ENCODE data around the gene ZNF775.
A peak's percentile ranks its signal among the peaks of the same experiment; 100 is the strongest.

The ZNF775 gene

DNA sequence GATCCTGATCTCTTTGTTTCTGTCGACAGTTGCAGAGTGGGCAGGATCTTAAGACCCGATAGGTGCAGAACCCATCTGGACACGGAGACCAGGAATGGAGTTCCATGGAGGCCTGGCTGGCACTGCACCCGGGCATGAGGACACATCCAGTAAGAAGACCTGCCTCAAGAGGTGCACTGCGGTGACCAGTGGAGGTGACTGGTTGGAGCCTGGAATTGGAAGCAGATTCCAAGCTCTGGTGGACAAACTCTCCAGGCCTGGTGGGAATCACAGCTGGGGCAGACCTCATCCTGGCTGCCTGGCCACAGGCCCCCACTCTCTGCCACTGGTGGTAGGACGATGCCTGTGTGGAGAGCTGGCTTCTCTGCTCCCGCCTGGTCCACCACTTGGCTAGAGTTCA, 31.0 kb downstream of the ZNF775 start:
- DNase-seq (ENCODE audit: extremely low read depth in 1 of 2, low read depth in 1 of 2), result no peak

GRCh38 chr7:150410680-150411346, 31.7 kb downstream of the ZNF775 start:
- DNase-seq (ENCODE audit: extremely low read depth in 1 of 2, low read depth in 1 of 2), result no peak

GRCh38 chr7:150411606-150412005, 32.5 kb downstream of the ZNF775 start:
- DNase-seq (ENCODE audit: extremely low read depth in 1 of 2, low read depth in 1 of 2), result no peak

DNA sequence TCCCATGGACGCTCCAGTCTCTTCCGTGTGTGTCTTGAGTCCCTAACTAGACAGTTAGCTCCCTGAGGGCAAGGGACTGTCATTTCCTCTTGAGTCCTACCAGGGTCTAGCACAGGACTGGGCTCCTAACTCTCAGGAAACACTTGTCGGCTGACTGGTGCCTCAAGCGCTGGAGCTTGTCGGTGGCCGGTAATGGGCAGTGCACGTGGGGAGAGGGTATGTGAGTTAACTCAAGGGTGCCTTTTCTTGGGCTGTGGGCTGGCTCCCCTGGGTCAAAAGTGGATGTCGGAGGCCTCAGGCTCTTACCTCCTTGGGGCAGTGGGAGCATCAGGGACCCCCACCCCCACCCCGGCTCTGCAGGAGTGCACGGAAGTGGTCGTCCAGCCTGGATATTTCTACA, 32.9 kb downstream of the ZNF775 start:
- DNase-seq (ENCODE audit: extremely low read depth in 1 of 2, low read depth in 1 of 2), result no peak

DNA sequence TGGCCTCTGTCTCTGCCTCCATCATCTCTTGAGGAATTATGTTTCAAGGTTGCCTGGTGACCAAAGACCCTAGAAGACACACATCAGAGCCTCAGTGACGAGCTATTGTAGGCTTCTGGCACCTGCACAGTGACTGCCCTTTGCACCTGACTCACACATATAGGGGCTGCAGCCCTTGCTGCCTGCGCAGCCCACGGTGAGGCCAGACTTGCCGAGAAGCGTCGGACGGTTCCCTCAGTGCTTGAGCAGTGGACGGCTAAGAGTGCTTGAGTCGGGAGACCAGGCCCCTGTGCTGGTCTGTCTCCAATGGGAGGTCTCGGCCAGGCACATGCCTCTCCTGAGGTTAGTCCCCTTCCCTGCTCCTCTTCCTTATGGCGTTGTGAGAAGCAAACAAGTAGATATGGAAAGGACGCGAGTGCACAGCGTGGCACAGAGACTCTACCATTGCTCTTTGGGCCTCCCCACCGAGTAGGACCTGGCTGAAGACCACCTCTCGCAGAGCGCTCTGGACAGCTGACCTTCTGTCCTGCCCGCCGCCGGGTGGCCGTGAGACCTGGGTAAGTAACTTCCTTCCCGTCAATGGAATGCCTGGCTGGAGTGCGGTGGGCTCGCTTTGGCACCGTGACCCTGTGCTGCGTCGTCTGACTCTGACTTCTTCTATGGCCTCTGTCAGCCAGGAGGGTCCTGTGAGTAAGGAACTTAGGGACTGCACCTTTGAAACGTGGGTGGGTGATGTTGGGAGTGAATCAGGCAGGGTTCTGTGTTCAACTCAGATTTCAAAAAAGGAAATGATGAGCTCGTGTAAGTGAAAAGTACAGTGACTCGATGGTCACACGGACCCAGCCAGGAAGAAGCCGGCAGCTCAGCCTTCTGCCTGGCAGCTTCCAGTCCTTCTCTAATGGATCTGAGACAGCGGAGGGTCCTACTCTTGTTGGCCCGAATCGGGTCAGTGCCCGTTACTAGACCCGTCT, 33.7 kb downstream of the ZNF775 start:
- no peak for DNase-seq (ENCODE audit: extremely low read depth in 1 of 2, low read depth in 1 of 2)

- no peak for DNase-seq (ENCODE audit: extremely low read depth in 1 of 2, low read depth in 1 of 2)
These were observed 34.5 kb downstream of the ZNF775 start for GRCh38 chr7:150413640-150414081.

DNA sequence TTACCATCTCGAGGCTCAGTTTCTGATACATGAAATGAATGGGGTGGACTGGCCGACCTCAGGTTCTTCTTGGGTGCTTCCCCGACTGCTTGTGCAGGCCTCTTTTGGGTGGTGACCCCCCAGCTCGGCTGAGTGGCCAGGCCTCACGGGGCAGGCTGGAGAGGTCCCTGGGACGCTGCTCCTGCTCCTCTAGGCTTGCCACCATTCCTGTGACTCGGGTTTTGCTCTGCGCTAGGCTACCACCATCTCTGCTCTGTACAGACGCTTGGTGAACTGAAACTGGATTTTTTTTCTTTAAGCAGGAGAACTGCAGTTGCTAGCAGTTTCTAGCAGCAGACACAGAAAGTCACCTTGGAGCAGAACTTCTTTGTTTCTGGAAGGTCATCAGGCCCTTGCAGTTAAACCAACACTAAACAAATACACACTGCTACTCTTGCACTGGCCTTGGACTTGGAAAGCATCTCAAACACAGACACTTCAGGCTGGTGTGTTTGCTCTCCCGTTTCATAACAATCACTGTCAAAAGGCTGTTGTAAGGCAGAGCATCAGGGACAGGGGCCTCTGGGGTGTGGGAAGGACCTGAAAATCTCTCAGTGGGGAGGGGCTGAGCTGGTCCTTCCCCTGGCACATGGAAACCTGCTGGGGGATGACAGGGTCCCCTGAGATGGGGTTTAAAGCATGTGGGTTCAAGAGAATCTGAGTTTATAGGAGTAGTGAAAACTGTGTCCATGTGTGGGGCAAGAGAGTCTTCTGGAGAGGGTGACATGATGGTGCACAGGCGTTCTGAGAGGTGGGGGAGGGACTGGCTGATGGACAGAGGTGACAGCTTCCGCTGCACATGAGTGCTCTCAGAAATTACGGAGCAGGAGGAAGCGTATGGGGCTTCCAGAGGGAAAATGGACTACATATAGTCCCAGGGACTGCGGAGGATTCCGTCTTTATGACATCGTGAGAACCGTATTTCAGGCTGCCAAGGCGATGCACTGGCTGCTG, 36.3 kb downstream of the ZNF775 start:
- DNase-seq (ENCODE audit: extremely low read depth in 1 of 2, low read depth in 1 of 2), result no peak

DNA sequence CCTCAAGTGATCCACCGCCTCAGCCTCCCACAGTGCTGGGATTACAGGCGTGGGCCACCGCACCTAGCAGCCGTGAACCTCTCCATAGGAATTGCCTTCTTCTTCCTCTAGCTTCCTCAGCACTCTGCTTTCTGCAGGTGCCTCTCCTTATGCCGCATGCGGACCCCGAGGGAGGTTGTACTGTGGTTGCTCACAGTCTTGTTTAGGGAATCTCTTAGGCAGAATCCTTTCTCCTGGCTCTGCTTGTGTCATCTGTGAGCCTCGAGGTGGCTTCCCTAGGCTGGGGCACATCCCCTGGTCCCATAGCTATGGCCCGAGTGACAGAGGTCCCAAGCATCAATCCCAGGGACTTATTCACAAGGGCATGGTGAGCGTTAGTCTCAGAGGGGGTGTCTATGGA, 38.1 kb downstream of the ZNF775 start:
- DNase-seq (ENCODE audit: extremely low read depth in 1 of 2, low read depth in 1 of 2), result no peak

DNA sequence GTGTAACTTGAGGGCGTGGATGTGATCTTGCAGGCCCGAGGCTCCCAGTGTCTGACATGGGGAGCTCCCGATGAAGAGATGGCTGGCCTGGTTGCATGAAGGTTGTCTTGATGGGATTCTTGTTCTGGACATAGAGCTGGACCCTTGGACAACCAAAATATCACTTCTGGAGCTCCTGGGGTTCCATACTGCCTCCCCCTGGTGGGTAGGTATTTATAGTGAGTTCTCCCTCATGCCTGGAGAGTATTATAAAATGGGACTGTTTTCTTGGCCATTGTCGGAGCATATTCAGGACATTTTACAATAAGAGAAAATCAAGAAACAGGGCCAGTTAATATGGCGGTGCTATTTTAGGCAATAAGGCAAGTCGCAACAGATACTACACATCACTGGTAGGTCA, 38.7 kb downstream of the ZNF775 start:
- no peak for DNase-seq (ENCODE audit: extremely low read depth in 1 of 2, low read depth in 1 of 2)

DNA sequence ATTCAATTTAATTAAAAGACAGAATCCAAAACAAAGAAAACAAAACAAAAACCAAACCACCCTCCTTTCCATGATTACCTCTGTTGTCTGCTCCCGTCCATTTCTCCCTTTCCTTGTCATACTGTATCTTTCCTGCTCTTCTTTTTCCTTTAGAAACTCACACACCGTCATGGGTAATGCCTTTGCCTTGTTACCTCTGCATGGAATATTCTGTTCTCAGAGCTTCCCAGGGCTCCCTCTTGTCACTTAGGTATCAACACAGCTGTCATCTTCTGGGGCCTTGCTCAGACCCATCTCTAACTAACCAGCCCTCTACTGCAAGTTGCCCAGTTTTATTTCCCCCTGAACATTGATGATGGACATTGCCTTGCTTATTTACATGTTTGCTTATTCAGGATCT, 41.1 kb downstream of the ZNF775 start:
- no peak for DNase-seq (ENCODE audit: extremely low read depth in 1 of 2, low read depth in 1 of 2)

GRCh38 chr7:150420987-150421674, 42.0 kb downstream of the ZNF775 start:
- DNase-seq (ENCODE audit: extremely low read depth in 1 of 2, low read depth in 1 of 2), result peak; percentile 68 to 78

- no peak for DNase-seq (ENCODE audit: extremely low read depth in 1 of 2, low read depth in 1 of 2)
These were observed 42.7 kb downstream of the ZNF775 start for GRCh38 chr7:150421831-150422230.

GRCh38 chr7:150425670-150426069, 46.5 kb downstream of the ZNF775 start:
- DNase-seq (ENCODE audit: extremely low read depth in 1 of 2, low read depth in 1 of 2), result no peak

DNA sequence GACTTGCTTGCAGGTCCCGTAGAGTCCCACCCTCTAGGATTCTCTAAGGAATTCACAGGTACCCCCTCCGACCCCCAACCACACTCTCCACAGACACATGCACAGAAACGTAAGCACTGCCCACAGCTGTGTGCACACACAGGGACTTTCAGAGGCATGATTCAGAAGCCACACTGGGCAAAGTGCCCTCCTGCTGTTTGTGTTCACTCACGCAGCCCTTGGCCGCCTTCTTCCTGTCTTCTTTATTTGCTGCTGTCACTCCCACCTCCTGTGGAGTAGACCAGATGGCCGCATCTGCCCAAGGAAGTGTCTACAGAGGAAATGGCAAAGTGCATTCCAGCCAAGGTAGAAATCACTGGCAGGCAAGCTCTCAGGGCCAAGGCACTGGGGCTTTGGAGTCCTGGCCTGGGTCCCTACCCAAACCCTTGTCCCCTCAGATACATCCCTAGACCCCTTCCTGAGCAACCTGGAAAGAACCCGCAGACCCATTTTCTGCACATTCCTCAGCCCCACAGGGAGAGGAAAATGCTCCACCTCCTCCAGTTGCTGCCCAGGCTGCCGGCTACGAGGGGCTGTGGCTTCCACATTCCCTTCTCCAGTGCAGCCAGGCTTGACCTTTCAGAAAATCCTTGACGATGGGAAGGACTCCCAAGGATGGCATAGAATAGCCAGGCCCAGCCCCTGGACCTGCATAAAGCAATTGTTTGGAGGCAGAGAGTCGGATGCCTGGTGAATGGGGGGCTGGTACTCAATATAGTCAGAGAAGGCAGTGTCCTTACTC, 49.7 kb downstream of the ZNF775 start:
- DNase-seq (ENCODE audit: extremely low read depth in 1 of 2, low read depth in 1 of 2), result no peak

DNA sequence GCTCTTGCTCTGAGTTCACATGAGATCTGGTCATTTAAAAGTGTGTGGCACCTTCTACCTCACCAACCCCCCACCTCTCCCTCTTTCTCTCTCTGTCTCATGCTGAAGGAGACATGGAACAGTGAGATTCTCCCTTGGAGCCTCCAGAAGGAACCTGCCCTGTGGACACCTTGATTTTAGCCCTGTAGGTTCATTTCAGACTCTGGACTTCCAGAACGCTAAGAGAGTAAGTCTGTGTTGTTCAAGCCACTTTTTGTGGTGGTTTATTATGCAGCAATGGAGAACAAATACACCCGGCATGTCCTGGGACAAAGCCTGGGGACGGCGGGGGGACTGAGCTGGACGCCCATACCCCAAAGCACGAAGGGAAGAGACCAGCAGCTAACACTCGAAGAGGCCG, 50.6 kb downstream of the ZNF775 start:
- DNase-seq (ENCODE audit: extremely low read depth in 1 of 2, low read depth in 1 of 2), result no peak

DNA sequence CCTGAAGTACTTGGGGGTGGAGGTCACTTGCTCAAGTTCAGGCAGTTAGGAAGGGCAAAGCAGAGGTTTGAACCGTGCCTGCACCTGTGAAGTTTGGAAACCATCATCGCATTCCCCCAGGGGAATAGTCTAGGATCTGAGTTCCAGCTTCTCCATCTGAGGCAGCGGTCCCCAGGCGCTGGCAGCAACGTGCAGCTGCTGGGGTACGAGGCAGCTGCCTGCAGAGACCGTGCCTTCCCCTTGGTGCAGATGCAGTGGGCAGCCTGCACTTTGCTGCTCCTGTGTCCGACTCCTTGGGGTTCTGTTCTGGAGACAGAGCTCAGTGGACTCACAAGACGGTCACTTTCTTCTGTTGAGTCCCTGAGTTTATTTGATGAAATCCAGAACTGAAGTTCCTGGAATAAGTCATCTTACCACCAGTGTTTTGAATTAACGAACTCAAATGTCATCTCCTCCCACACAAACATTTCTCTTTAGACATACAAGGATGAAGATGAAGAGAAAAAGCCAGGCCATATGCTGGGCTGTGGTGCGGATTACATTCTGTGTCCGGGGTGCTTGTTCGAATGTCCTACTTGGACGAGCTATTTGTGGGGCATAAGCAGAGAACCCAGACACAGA, 51.4 kb downstream of the ZNF775 start:
- DNase-seq (ENCODE audit: extremely low read depth in 1 of 2, low read depth in 1 of 2), result no peak

DNA sequence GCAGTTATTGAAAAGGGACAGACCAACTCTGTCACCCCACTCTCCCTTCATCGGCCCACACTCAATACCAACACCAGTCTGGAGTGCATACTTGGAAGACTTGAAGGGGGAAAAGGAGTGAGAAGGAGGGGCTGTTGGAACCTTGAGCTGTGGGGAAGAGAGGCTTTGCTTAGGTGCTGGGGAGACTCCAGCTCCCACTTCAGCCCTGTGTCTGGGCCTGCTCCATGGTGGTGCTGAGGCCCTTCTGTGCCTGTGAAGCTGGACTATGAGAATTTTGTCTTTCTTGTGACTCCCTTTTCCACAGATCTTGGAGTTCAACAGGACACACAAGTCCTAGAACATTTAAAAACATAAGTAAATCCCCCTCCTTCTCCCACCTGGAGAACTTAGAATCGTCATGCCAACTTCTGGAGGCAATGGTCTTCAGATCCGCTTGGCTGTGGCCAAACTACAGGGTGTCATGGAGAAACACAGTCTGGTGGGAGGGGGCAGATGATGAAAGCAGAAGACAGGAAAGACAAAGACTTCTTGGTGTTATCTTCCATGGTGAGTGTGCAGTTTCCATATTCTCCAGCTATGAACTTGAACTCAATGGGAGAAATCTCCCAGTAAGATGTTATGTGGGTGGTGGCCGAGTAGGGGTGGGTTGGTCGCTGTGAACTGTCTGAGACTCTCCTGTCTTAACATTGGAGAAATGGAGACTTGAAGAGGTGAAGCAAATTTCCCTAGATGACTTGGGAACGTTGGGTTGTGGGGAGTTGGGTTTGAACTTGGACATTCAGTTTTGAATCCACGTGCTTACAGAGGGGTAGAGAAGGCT, 52.9 kb downstream of the ZNF775 start:
- DNase-seq (ENCODE audit: extremely low read depth in 1 of 2, low read depth in 1 of 2), result no peak
